ENCODE results near the gene PTPRN2. TPM values are rescaled to one million over a fixed set of nuclear protein-coding genes. Genes with fewer than 3 reads are reported as not detected.
A peak's percentile ranks its signal among the peaks of the same experiment; 100 is the strongest.
"Not testable (repeated sequence)": the region's sequence is repeated elsewhere in the genome, so short reads cannot be mapped to it uniquely, and the experiment has no call there.

PTPRN2 gene
- total and polyA plus RNA-seq, 2 donors (not counting 1 experiment from before 2014, with no cell fraction given) = 0.54 to 1.2 TPM

GRCh38 chr7:157666530-157667040 is 921.0 kb downstream of the PTPRN2 start:
- no peak overlapping the region for H3K4me2 ChIP-seq (ENCODE audit: extremely low read depth, insufficient read depth, low read length)
- no peak overlapping the region for H2AFZ ChIP-seq (ENCODE audit: low read length)
- H4K20me1 ChIP-seq (ENCODE audit: control insufficient read depth, extremely low read depth, insufficient read depth, low read length) = no peaks in the 10 kb centered on the region
- H3K9me3 ChIP-seq (ENCODE audit: control insufficient read depth, insufficient read depth, low read depth, low read length) = no peaks in the 10 kb centered on the region
- no peak for TF ChIP-seq EZH2 (IDR thresholded peaks at IDR 0.05; ENCODE audit: low read length, missing control alignments)
- TF ChIP-seq CTCF (conservative IDR thresholded peaks at IDR 0.05 in 1 of 2, IDR thresholded peaks at IDR 0.05 in 1 of 2; ENCODE audit: low read depth in 1 of 2, low read length in 2 of 2) = no peak
- H3K79me2 ChIP-seq (ENCODE audit: control insufficient read depth, insufficient read depth, low read length) = no peaks in the 10 kb centered on the region
- H3K27me3 ChIP-seq (ENCODE audit: control insufficient read depth, insufficient read depth, low read length) = no peaks in the 10 kb centered on the region
- no peaks in the 10 kb centered on the region for H3K4me1 ChIP-seq (ENCODE audit: control insufficient read depth, extremely low read depth, insufficient read depth, low read length)
- no peaks in the 10 kb centered on the region for H3K36me3 ChIP-seq (ENCODE audit: control insufficient read depth, insufficient read depth, low read length)
- H3K27ac ChIP-seq (ENCODE audit: insufficient read depth, low read length) = no peak overlapping the region
- no peak for DNase-seq (ENCODE audit: low read depth in 2 of 2)
- H3K9ac ChIP-seq (ENCODE audit: insufficient read depth, low read length) = no peak overlapping the region
- no peak overlapping the region for H3K4me3 ChIP-seq (replicated peaks in 1 of 4; ENCODE audit: control extremely low read depth in 1 of 4, insufficient read depth in 1 of 4, low read depth in 3 of 4, low read length in 4 of 4)

- not testable (repeated sequence) for H3K9me3 ChIP-seq (ENCODE audit: control insufficient read depth, insufficient read depth, low read depth, low read length)
These were observed 922.0 kb downstream of the PTPRN2 start for GRCh38 chr7:157665634-157665988.

GRCh38 chr7:157664871-157665633 is 922.6 kb downstream of the PTPRN2 start:
- Histone ChIP-seq H3K9ac (ENCODE audit: insufficient read depth, low read length) (no peak overlapping the region), H3K79me2 (ENCODE audit: control insufficient read depth, insufficient read depth, low read length) (no peaks in the 10 kb centered on the region), H3K4me3 (replicated peaks in 1 of 4; ENCODE audit: control extremely low read depth in 1 of 4, insufficient read depth in 1 of 4, low read depth in 3 of 4, low read length in 4 of 4) (no peak overlapping the region), H3K9me3 (ENCODE audit: control insufficient read depth, insufficient read depth, low read depth, low read length) (no peaks in the 10 kb centered on the region), H3K4me2 (ENCODE audit: extremely low read depth, insufficient read depth, low read length) (no peak overlapping the region), H3K27me3 (ENCODE audit: control insufficient read depth, insufficient read depth, low read length) (no peaks in the 10 kb centered on the region), H3K4me1 (ENCODE audit: control insufficient read depth, extremely low read depth, insufficient read depth, low read length) (no peaks in the 10 kb centered on the region), H4K20me1 (ENCODE audit: control insufficient read depth, extremely low read depth, insufficient read depth, low read length) (no peaks in the 10 kb centered on the region), H3K36me3 (ENCODE audit: control insufficient read depth, insufficient read depth, low read length) (no peaks in the 10 kb centered on the region), H3K27ac (ENCODE audit: insufficient read depth, low read length) (no peak overlapping the region), H2AFZ (ENCODE audit: low read length) (no peak overlapping the region)
- no peak for TF ChIP-seq CTCF (conservative IDR thresholded peaks at IDR 0.05 in 1 of 2, IDR thresholded peaks at IDR 0.05 in 1 of 2; ENCODE audit: low read depth in 1 of 2, low read length in 2 of 2)
- TF ChIP-seq EZH2 (IDR thresholded peaks at IDR 0.05; ENCODE audit: low read length, missing control alignments) = no peak
- peak in 1 of 2 donors; percentile 31 for DNase-seq (ENCODE audit: low read depth in 2 of 2)

More at GRCh38 chr7:157665634-157665988, 922.0 kb downstream of the PTPRN2 start:
- H3K79me2 ChIP-seq (ENCODE audit: control insufficient read depth, insufficient read depth, low read length); H3K4me1 ChIP-seq (ENCODE audit: control insufficient read depth, extremely low read depth, insufficient read depth, low read length); H3K4me3 ChIP-seq (replicated peaks in 1 of 4; ENCODE audit: control extremely low read depth in 1 of 4, insufficient read depth in 1 of 4, low read depth in 3 of 4, low read length in 4 of 4); H3K4me2 ChIP-seq (ENCODE audit: extremely low read depth, insufficient read depth, low read length); H3K36me3 ChIP-seq (ENCODE audit: control insufficient read depth, insufficient read depth, low read length); H4K20me1 ChIP-seq (ENCODE audit: control insufficient read depth, extremely low read depth, insufficient read depth, low read length); DNase-seq (ENCODE audit: low read depth in 2 of 2); H3K9ac ChIP-seq (ENCODE audit: insufficient read depth, low read length); H3K27ac ChIP-seq (ENCODE audit: insufficient read depth, low read length); H2AFZ ChIP-seq (ENCODE audit: low read length); H3K27me3 ChIP-seq (ENCODE audit: control insufficient read depth, insufficient read depth, low read length): not testable (repeated sequence)

All from fibroblast of lung (primary cell).